Measurements from ENCODE around the gene DCTPP1. TPM values are rescaled to one million over a fixed set of nuclear protein-coding genes. Genes with fewer than 3 reads are reported as not detected.

DCTPP1 gene
- polyA plus RNA-seq, 1 of the 3 experiments (the other 2 are of a cell fraction) = 79.2 TPM

GRCh38 chr16:30383521-30383920 is 46.3 kb downstream of the DCTPP1 start (continued):
- no peak for TF ChIP-seq NRF1 (IDR thresholded peaks at IDR 0.05; ENCODE audit: low read depth, low read length)
- TF ChIP-seq EZH2phosphoT487 (IDR thresholded peaks at IDR 0.05; ENCODE audit: borderline replicate concordance, low read depth) = no peak
- TF ChIP-seq, protein P1, sequence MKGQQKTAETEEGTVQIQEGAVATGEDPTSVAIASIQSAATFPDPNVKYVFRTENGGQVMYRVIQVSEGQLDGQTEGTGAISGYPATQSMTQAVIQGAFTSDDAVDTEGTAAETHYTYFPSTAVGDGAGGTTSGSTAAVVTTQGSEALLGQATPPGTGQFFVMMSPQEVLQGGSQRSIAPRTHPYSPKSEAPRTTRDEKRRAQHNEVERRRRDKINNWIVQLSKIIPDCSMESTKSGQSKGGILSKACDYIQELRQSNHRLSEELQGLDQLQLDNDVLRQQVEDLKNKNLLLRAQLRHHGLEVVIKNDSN (IDR thresholded peaks at IDR 0.05; ENCODE audit: borderline replicate concordance, low read depth) = no peak
- no peak for TF ChIP-seq CHD2 (IDR thresholded peaks at IDR 0.05; ENCODE audit: low read length, partially characterized antibody)

- H2AFZ ChIP-seq (ENCODE audit: low read depth) = no peak within 1 kb of the TSS
These were observed 47.5 kb downstream of the DCTPP1 start, which contains the start of gene SEPTIN1 for GRCh38 chr16:30382111-30382881. Gene SEPTIN1, minus strand, starts transcription at chr16:30382561. Its CDS starts 19 bp downstream, at chr16:30382542.

DNA sequence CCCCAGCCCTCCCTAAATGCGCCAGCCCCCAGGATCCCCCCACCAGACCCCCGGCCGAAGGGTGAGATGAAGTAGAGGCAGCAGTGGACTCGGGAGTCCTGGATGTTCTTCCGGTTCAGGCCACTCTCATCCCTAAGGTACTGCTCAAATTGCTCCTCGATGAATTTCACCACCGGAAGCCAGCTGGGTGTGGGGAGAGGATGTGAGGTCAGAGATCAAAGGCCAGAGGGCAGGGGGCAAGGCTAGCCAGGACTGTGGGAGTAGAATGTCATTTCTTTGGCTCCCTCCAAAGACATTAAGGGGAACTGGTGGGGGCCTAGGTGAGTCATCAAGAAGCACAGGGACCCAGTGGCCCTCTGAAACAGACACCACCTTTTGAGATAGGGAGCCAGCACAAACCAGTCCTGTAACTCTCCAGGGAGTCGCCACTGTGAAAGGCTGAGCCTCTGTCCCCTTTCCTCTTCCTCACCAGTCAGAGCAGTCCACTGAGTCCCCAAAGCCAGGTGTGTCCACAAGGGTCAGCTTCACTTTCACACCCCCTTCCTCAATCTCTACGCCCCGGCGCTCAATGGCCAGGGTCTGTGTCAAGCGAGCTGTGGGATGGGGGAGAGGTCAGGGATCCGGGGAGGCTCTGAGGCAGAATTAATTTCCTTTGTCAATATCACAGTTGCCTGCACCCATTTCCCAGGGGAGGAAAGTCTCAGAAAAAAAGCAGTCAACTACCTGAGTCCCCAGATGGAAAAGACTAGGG is 48.4 kb downstream of the DCTPP1 start:
- H3K27me3 ChIP-seq (ENCODE audit: insufficient read depth) = no peaks in the 10 kb centered on the region
- H3K4me2 ChIP-seq = no peak overlapping the region
- no peak overlapping the region for H3K4me3 ChIP-seq (ENCODE audit: low read depth in 2 of 2, low read length in 1 of 2)
- H3K27ac ChIP-seq (ENCODE audit: low read depth in 2 of 2, low read length in 1 of 2) = no peak overlapping the region
- no peaks in the 10 kb centered on the region for H3K9me3 ChIP-seq
- no peak overlapping the region for H3K9ac ChIP-seq
- no peaks in the 10 kb centered on the region for H3K9me2 ChIP-seq
- no peak overlapping the region for H2AFZ ChIP-seq (ENCODE audit: low read depth)
- peaks cover 15% of the 10 kb centered on the region; the same call in 1 of the 2 replicates for H3K79me2 ChIP-seq (ENCODE audit: insufficient read depth)
- H3K4me1 ChIP-seq (ENCODE audit: control insufficient read depth in 1 of 2, insufficient read depth in 2 of 2, low read depth in 1 of 2, low read length in 1 of 2) = peaks cover 6 to 9% of the 10 kb centered on the region in 2 experiments; a peak in 3 of 4 replicates
- 94% methylated on average over 9 of the region's 13 CpGs for WGBS (ENCODE audit: low lambda C conversion rate)
- ChIA-PET POLR2A (interaction anchor here (1.8 to 5.1 kb wide), 2 partner anchors 13 to 18 kb away, joined by 6 to 33 read pairs; partner anchors contain the start of gene ZNF48), CTCF (interaction anchor here (1.5 to 2.6 kb wide), 2 partner anchors 14 to 28 kb away, joined by 6 to 15 read pairs; partner anchors contain the start of gene ZNF48)
- peaks cover 22% of the 10 kb centered on the region for H3F3A ChIP-seq (replicated peaks; ENCODE audit: insufficient read depth)
- peaks cover 0 to 6% of the 10 kb centered on the region in 2 experiments for H3K36me3 ChIP-seq (replicated peaks in 1 of 2; ENCODE audit: control insufficient read depth in 1 of 2, insufficient read depth in 2 of 2, low read length in 1 of 2)
- DNase-seq = no peak
- H4K20me1 ChIP-seq (ENCODE audit: insufficient read depth) = peaks cover 12% of the 10 kb centered on the region; the same call in 1 of the 2 replicates
- TF ChIP-seq FOXM1 (IDR thresholded peaks at IDR 0.05; ENCODE audit: low read depth) (no peak), TAF1 (IDR thresholded peaks at IDR 0.05; ENCODE audit: borderline replicate concordance, low read depth, low read length) (no peak), TEAD4 (IDR thresholded peaks at IDR 0.05; ENCODE audit: borderline replicate concordance, insufficient read depth) (no peak), REST (IDR thresholded peaks at IDR 0.05; ENCODE audit: low read depth, low read length) (no peak), JUND (IDR thresholded peaks at IDR 0.05) (no peak), MXI1 (IDR thresholded peaks at IDR 0.05; ENCODE audit: low read depth, low read length) (no peak)
- TF ChIP-seq, protein P2, sequence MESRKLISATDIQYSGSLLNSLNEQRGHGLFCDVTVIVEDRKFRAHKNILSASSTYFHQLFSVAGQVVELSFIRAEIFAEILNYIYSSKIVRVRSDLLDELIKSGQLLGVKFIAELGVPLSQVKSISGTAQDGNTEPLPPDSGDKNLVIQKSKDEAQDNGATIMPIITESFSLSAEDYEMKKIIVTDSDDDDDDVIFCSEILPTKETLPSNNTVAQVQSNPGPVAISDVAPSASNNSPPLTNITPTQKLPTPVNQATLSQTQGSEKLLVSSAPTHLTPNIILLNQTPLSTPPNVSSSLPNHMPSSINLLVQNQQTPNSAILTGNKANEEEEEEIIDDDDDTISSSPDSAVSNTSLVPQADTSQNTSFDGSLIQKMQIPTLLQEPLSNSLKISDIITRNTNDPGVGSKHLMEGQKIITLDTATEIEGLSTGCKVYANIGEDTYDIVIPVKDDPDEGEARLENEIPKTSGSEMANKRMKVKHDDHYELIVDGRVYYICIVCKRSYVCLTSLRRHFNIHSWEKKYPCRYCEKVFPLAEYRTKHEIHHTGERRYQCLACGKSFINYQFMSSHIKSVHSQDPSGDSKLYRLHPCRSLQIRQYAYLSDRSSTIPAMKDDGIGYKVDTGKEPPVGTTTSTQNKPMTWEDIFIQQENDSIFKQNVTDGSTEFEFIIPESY (IDR thresholded peaks at IDR 0.05; ENCODE audit: borderline replicate concordance, low read depth) = no peak
- TF ChIP-seq, protein P3, sequence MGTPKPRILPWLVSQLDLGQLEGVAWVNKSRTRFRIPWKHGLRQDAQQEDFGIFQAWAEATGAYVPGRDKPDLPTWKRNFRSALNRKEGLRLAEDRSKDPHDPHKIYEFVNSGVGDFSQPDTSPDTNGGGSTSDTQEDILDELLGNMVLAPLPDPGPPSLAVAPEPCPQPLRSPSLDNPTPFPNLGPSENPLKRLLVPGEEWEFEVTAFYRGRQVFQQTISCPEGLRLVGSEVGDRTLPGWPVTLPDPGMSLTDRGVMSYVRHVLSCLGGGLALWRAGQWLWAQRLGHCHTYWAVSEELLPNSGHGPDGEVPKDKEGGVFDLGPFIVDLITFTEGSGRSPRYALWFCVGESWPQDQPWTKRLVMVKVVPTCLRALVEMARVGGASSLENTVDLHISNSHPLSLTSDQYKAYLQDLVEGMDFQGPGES (IDR thresholded peaks at IDR 0.05; ENCODE audit: low read depth, low read length) = no peak

More at GRCh38 chr16:30382111-30382881, 47.5 kb downstream of the DCTPP1 start, which contains the start of gene SEPTIN1:
- H3K36me3 ChIP-seq (replicated peaks in 1 of 2; ENCODE audit: control insufficient read depth in 1 of 2, insufficient read depth in 2 of 2, low read length in 1 of 2) = peaks cover 0 to 6% of the 10 kb centered on the region in 2 experiments
- peaks cover 12% of the 10 kb centered on the region; the same call in 1 of the 2 replicates for H4K20me1 ChIP-seq (ENCODE audit: insufficient read depth)
- no peaks in the 10 kb centered on the region for H3K27me3 ChIP-seq (ENCODE audit: insufficient read depth)
- H3K4me2 ChIP-seq = no peak within 1 kb of the TSS
- H3K9me3 ChIP-seq = no peaks in the 10 kb centered on the region
- DNase-seq = no peak
- H3K27ac ChIP-seq (ENCODE audit: low read depth in 2 of 2, low read length in 1 of 2) = no peak within 1 kb of the TSS
- ChIA-PET CTCF (no interaction called here), POLR2A (interaction anchor here (1.8 to 5.1 kb wide), 2 partner anchors 12 to 17 kb away, joined by 6 to 33 read pairs; partner anchors contain the start of gene ZNF48)
- H3K4me3 ChIP-seq (ENCODE audit: low read depth in 2 of 2, low read length in 1 of 2) = no peak within 1 kb of the TSS
- 90% methylated on average over 8 of the region's 12 CpGs for WGBS (ENCODE audit: low lambda C conversion rate)
- H3K4me1 ChIP-seq (ENCODE audit: control insufficient read depth in 1 of 2, insufficient read depth in 2 of 2, low read depth in 1 of 2, low read length in 1 of 2) = peaks cover 2 to 6% of the 10 kb centered on the region in 2 experiments; a peak in 3 of 4 replicates
- H3F3A ChIP-seq (replicated peaks; ENCODE audit: insufficient read depth) = peaks cover 16% of the 10 kb centered on the region
- no peak for TF ChIP-seq GATA2 (CRISPR knock-in tag; IDR thresholded peaks at IDR 0.05)
- TF ChIP-seq POLR2AphosphoS5 (IDR thresholded peaks at IDR 0.05; ENCODE audit: low read depth, low read length) = peak; percentile 28; the same call in 1 of the 2 replicates
- H3K9ac ChIP-seq = no peak within 1 kb of the TSS
- H3K79me2 ChIP-seq (ENCODE audit: insufficient read depth) = peaks cover 15% of the 10 kb centered on the region; the same call in 1 of the 2 replicates
- H3K9me2 ChIP-seq = no peaks in the 10 kb centered on the region
